ELR (cell line): ENCODE measurements around the gene RNF223.
"Not testable (repeated sequence)": the region's sequence is repeated elsewhere in the genome, so short reads cannot be mapped to it uniquely, and the experiment has no call there.

Source experiments
- DNase-seq: peaks from one replicate; pipeline ENCODE4 v3.0.0-alpha.2; 2015; ENCODE audit warnings: low read depth

Gene RNF223

GRCh38 chr1:1109743-1110142 lies 35.6 kb upstream of the RNF223 start:
- no peak for DNase-seq

- no peak for DNase-seq
Measured at GRCh38 chr1:1106510-1107221, 32.6 kb upstream of the RNF223 start.

- peak; percentile 55 for DNase-seq
Measured at GRCh38 chr1:1104152-1104551, 30.0 kb upstream of the RNF223 start.

DNA sequence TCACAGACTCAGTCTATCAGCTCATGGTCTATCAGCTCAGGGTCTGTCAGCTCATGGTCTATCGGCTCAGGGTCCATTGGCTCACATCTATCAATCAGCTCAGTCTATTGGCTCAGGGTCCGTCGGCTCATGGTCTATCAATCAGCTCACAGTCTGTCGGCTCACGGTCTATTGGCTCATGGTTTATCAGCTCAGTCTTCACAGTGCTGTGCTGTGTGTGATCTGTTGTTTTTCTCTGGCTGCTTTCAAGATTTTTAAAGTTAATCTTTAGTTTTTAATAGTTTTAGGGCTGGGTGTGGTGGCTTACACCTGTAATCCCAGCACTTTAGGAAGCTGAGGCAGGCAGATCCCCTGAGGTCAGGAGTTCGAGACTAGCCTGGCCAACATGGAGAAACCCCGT lies 27.4 kb upstream of the RNF223 start:
- DNase-seq, result no peak

DNA sequence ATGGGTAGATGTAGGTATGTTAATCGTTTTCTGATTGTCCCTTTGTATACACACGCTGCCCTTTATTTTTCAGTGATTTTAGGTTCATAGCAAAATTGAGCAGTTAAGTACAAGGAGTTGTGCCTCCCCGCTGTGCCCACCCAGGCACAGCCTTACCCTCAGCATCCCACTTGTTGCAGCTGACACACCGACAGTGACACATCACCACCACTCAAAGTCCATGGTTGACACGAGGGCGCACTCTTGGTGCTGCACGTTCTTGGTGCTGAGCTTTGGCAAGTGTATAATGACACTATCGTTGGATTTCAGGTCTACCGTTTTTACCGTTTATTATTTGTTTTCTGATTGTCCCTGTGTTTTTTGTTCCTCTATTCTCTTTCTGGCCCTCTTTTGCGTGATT lies 26.2 kb upstream of the RNF223 start:
- no peak for DNase-seq

- DNase-seq, result no peak
Measured at GRCh38 chr1:1099506-1100183, 25.5 kb upstream of the RNF223 start.

- no peak for DNase-seq
Measured at GRCh38 chr1:1098681-1099421, 24.7 kb upstream of the RNF223 start.

- DNase-seq, result not testable (repeated sequence)
Measured at GRCh38 chr1:1096136-1096535, 22.0 kb upstream of the RNF223 start.

GRCh38 chr1:1094981-1095380 lies 20.9 kb upstream of the RNF223 start:
- no peak for DNase-seq

DNA sequence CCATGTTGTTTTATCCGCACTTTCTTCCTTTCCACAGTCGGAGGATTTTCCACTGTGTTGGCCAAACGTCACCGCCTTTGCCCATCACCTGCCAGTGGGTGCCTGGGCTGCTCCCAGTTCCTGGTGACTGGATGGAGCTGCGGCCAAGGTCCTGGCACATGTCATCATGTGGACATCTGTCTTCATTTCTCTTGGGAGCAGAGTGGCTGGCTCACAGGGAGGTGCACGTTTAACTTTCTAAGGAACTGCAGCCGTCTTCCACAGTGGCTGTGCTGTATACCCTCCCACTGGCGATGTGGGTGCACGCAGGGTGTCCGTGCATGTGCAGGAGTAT lies 19.5 kb upstream of the RNF223 start:
- DNase-seq, result no peak

DNA sequence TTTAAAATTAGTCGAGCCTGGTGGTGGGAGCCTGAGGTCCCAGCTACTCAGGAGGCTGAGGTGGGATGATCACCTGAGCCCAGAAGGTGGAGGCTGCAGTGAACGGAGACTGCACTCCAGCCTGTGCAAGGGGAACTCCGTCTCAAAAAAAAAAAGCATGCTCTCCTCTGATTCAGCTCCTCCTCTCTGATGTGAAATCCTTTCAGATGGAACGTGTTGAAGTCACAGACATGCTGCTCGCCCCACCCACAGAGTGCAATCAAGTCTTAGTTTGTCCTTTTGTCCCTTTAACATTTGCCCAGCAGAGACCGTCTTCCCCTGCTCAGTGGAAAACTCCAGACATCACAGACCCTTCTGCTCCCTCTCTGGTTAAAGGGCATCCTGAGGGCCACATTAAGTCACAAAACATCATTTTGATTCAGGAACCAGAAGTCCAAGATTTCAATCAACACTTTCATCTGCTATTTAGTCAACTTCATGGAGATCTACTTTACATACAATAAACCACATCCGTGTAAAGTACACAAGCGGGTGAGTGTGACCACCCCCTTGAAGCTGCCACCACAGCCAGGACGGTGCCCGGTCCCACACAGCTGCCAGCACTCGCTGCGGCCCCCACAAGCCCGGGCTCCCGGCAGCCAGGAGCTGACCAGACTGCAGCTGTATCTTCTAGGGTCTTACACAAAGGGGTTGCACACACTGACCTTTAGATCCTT lies 18.9 kb upstream of the RNF223 start:
- no peak for DNase-seq

DNA sequence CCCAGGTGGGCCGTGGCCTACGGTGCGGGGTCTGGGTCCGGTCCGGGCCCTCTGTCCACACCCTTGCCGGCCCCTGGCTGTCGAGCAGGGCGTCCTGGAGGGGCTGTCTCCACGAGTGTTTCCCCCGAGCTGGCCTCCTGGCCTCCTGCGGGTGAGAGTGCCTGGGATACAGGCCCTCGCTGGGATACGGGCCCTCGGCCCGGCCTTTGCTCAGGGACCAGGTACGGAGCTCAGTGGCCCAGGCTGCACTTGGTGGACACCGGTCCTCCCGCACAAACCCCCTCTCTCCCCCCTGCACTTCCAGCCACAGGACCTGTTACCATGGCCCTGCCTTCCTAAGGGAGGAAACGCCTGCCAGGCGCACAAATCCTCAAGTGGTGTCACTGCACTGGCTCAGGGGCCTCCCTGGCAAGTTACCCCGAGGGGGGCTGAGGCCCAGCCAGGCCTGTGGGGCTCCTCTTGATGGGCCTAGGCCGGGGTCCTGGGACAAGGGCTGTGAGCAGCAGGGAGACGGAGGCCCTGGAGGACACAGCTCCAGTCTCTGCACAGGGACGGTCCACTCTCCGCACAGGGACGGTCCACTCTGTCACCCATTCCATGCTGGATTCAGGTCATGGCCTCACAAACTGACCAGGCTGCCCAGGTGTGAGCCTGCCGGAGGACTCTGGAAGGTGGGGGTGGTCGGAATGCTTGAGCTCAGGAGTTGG lies 18.2 kb upstream of the RNF223 start:
- no peak for DNase-seq

- no peak for DNase-seq
Measured at GRCh38 chr1:1091344-1092148, 17.4 kb upstream of the RNF223 start.

DNA sequence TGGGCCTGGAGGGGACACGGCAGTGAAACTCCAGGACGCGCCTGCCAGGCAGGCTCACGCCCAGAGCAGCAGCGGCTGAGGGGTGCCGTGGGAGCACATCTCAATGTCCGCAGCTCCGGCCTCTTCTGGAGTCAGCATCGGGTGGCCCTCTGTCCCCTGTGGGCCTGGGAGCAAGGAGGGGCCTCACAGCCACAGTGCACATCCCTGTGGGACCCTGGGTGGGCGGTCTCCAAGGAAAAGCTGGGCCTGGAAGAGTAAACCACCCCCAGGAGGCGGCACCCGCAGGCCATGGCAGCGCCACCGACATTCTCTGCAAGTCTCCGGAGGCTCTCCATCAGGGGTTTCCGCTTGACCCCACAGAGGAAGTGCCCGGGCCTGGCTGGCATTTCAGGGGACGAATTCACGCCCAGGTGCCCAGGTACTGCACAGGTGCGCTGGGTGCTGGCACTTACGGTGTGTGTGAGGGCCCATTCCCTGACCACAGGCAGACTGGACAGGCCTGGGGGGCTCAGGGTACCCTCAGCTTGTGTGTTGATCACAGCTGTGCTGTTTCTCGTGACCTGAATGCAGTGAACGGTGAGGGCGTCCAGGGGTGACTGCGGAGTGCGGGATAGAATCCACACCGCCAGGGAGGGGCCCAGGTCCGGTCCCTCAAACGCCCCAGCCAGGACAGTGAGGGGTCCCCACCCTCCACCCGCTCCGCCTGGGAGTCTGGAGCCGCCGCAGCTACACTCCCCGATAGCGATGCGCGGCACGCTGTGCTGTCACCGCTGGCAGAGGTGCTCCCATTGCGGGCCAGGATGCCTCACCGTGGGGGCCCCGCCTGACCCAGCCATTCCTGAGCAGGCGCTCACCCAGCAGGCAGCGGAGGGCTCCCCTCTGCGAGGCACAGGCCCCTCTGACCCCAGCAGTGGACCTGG lies 16.6 kb upstream of the RNF223 start:
- DNase-seq, result no peak

DNA sequence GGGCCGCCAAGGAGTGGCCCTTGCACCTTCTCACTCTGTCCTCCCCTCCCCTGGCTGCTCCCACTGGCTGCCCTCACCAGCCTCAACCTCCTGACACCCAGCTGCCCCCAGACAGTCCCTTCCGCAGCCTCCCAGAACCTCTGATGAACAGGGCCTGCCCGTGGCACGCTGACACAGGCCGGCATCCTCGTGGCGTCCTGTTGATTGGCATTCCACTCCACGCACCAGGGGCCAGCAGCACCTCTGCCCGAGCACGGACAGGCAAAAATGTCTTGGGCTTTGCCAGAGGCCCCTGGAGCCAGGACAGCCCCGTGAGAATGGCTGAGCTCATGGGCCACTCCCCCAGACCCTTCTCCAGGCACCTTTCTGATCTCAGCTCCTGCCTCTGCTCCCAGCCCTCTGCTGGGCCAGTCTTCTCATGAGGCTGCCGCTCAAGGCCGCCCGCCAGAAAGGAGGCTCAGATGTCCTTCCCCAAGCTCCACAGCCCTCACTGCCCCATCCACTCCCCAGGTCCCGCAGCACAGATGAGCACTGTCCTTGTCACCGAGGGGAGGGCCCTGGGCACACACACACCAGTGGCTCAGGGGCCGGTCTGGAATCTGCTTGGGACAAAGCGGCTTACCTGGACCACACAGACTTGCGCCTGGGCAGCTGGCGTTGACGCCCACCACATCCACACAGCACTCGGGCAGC lies 15.8 kb upstream of the RNF223 start:
- DNase-seq, result no peak

GRCh38 chr1:1088801-1089680 lies 14.9 kb upstream of the RNF223 start:
- DNase-seq, result no peak

DNA sequence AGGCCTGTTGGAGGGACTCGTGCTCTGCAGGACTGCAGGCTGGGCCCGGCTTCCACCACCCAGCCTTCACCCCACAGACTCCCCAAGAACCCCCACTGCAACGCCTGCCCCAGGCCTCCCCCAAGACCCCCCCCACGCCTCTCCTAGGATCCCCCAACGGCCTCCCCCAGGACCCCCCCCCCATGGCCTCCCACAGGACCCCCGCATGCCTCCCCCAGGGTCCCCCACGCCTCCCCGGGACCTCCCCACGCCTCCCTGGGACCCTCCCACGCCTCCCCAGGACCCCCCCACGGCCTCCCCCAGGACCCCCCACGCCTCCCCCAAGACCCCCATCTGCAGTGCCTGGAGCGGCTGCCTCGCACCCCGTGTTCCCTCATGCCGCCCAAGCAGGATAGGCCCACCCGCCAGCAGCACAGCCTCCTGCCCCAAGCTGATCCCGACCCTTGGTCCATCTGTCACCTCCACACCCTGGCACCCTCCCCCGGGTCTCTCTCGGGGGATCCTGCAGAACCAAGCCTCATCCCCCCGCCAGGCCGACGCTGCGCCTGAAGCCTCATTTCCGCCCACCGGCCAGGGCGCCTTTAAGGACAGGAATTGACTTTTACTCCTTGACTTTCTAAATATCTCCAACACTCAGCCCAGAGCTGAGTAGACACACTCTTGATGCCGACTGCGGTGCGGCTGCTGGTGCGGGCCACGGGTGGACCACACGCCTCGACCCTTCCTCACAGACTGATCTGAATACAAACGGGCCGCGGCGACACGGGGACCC lies 14.1 kb upstream of the RNF223 start:
- no peak for DNase-seq
